ENCODE results near the gene PMP22.
"Not testable (repeated sequence)": the region's sequence is repeated elsewhere in the genome, so short reads cannot be mapped to it uniquely, and the experiment has no call there.

The PMP22 gene

GRCh38 chr17:15200574-15200973 is 64.6 kb downstream of the PMP22 start:
- not testable (repeated sequence) for DNase-seq

- DNase-seq: no peak
These were observed 67.9 kb downstream of the PMP22 start for GRCh38 chr17:15197229-15197628.

- no peak for DNase-seq
These were observed 70.3 kb downstream of the PMP22 start for GRCh38 chr17:15194859-15195277.

GRCh38 chr17:15185625-15185991 is 79.5 kb downstream of the PMP22 start:
- DNase-seq: no peak

GRCh38 chr17:15184872-15185624 is 80.1 kb downstream of the PMP22 start:
- DNase-seq: no peak

- no peak for DNase-seq
These were observed 83.3 kb downstream of the PMP22 start for GRCh38 chr17:15181816-15182215.

- no peak for DNase-seq
These were observed 83.8 kb downstream of the PMP22 start for GRCh38 chr17:15181333-15181732.

- no peak for DNase-seq
These were observed 85.0 kb downstream of the PMP22 start for GRCh38 chr17:15180121-15180561.

Measured in islet precursor cell (in vitro differentiated cells).